AG04450 (cell line): Measurements from ENCODE around the gene SEZ6L2. TPM values are rescaled to one million over a fixed set of nuclear protein-coding genes. Genes with fewer than 3 reads are reported as not detected.
"Not testable (repeated sequence)": the region's sequence is repeated elsewhere in the genome, so short reads cannot be mapped to it uniquely, and the experiment has no call there.

Source experiments
- CTCF ChIA-PET: fragments of 300-600, 350-600 bp; formaldehyde crosslinking; extraction: SDS; loops from one replicate; lab custom pipeline; 2022; ENCODE audit warnings: antibody characterized with exemption, inconsistent platforms; lab: Charles Lee
- POLR2A ChIA-PET: fragments of 350-600 bp; formaldehyde crosslinking; extraction: SDS; loops from one replicate; lab custom pipeline; 2021; ENCODE audit warnings: antibody characterized with exemption, inconsistent platforms; lab: Yijun Ruan, JAX
- DNase-seq: peaks from one replicate; pipeline ENCODE4 v3.0.0-alpha.2; 2011; ENCODE audit warnings: low read depth, low spot score
- H3K27ac ChIP-seq: one replicate; pipeline ENCODE4 v1.5.1; 2012; ENCODE audit warnings: low read depth, low read length, control low read depth
- H3K27me3 ChIP-seq: one replicate; pipeline ENCODE4 v1.6.0; 2012; ENCODE audit warnings: low read length; ENCODE audit not compliant: control insufficient read depth, insufficient read depth
- H3K4me3 ChIP-seq: 2 replicates; pipeline ENCODE4 v1.5.1; 2011; ENCODE audit warnings: mild to moderate bottlenecking, low read depth, low read length, control low read depth
- H3K9me3 ChIP-seq: 2 replicates; pipeline ENCODE4 v1.5.1; 2012; ENCODE audit warnings: low read length; ENCODE audit not compliant: control insufficient read depth, insufficient read depth
- CTCF ChIP-seq: IDR thresholded peaks from 2 replicates; pipeline ENCODE4 v1.5.1; 2011; ENCODE audit warnings: low read depth, low read length, control low read depth, inconsistent platforms
- polyA plus RNA-seq: library from polyadenylated mRNA; depleted of rRNA; stranded (reverse); fragments of >200 nt; gene quantifications from 2 replicates; pipeline ENCODE4 v1.2.3, GENCODE V29; 2011

SEZ6L2 gene
- polyA plus RNA-seq, 1 experiment: 5.0 TPM

DNA sequence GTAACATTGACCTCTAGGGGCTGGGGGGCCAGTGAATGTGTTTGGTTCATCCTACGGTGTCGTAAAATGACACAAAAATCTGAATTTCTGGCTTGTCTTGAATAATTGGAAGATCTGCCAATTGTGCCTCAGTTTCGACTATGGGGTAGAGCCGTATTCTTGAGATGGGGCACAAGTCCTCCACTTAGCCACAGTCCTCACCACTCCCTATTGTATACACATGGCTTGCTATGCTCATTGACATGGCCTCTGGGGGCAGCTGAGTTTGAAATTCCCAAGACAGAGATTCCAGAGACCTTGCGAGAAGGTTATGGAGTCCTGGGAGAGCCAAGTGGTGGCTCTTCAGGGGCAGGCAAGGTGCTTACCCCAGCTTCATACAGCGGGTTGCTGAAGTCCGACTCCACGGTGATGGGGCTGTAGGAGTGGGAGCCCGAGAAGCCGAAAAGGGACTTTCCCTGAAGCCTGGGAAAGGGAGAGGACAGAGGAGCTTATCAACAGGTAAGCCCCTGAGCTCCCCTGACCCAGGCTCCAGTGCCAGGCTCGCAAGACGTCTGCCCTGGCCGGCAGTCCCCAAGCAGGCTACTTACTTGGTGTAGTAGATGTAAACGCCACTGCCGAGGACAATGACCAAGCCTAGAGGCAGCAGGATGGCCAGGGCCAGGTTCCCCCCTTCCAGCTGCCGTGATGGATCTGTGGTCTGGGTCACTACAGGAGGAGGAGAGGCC, 27.4 kb downstream of the SEZ6L2 start:
- DNase-seq: no peak
- TF ChIP-seq CTCF: no peak
- Histone ChIP-seq H3K4me3 (no peak overlapping the region), H3K27ac (no peak overlapping the region), H3K9me3 (peaks cover 3% of the 10 kb centered on the region; the same call in 1 of the 2 replicates), H3K27me3 (peaks cover 19% of the 10 kb centered on the region)
- ChIA-PET POLR2A (no interaction called here), CTCF (no interaction called here)

DNA sequence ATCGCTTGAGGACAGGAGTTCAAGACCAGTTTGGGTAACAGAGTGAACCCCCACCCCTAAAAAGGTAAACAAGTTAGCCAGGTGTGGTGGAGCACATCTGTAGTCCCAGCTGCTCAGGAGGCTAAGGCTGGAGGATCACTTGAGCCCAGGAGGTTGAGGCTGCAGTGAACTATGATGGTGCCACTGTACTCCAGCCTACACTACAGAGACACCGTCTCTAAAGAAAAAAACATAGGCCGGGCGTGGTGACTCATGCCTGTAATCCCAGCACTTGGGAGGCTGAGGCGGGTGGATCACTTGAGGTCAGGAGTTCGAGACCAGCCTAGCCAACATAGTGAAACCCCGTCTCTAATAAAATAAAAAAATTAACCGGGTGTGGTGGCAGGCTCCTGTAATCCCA, 30.3 kb downstream of the SEZ6L2 start:
- not testable (repeated sequence) for DNase-seq, H3K9me3 ChIP-seq, H3K4me3 ChIP-seq, H3K27me3 ChIP-seq, H3K27ac ChIP-seq
- ChIA-PET CTCF (interaction anchor here (0.6 to 0.7 kb wide), 2 partner anchors 21 to 30 kb away, joined by 3 to 4 read pairs; no protein-coding TSS in a partner anchor), POLR2A (interaction anchor here (0.6 kb wide), 2 partner anchors 32 to 52 kb away, joined by 5 to 10 read pairs; no protein-coding TSS in a partner anchor)

- no peak for TF ChIP-seq CTCF
- CTCF ChIA-PET: interaction anchor here (0.6 to 0.7 kb wide), 3 partner anchors 20 to 244 kb away, joined by 3 to 4 read pairs (median 3); no protein-coding TSS in a partner anchor
- no peak overlapping the region for H3K4me3 ChIP-seq
- POLR2A ChIA-PET: interaction anchor here (0.6 kb wide), 1 partner anchor 51 kb away, joined by 10 read pairs; no protein-coding TSS in a partner anchor
- H3K27ac ChIP-seq: no peak overlapping the region
- no peaks in the 10 kb centered on the region for H3K27me3 ChIP-seq
- no peaks in the 10 kb centered on the region; the same call in 1 of the 2 replicates for H3K9me3 ChIP-seq
- no peak for DNase-seq
These were observed 30.8 kb downstream of the SEZ6L2 start for GRCh38 chr16:29868396-29869009.

GRCh38 chr16:29864205-29864604, 35.1 kb downstream of the SEZ6L2 start:
- Histone ChIP-seq H3K4me3 (no peak overlapping the region), H3K27ac (no peak overlapping the region), H3K9me3 (no peaks in the 10 kb centered on the region; the same call in 1 of the 2 replicates), H3K27me3 (no peaks in the 10 kb centered on the region)
- ChIA-PET CTCF (interaction anchor here (0.6 to 1.6 kb wide), 3 partner anchors 10 to 1041 kb away, joined by 3 to 5 read pairs (median 4); partner anchors contain the start of gene ATXN2L), POLR2A (no interaction called here)
- no peak for TF ChIP-seq CTCF
- DNase-seq: no peak

DNA sequence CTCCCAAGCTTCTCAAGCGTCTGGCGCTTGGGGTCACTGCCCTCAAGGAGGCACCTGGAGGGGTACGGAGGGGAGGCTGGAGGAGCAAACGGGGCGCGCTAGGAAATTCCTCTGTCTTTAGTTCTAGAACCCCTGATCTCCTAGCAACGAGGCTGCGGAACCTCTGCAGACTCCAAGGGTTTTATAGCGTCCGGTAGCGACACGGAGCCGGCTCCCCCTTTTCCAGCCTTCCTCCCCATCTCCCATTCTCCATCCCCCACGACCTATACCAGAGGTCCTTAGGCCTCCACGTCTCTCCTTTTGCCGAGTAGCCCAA, 35.7 kb downstream of the SEZ6L2 start:
- H3K27ac ChIP-seq: peak overlapping the region; percentile 92
- POLR2A ChIA-PET: interaction anchor here (1.1 to 1.2 kb wide), 2 partner anchors 36 to 110 kb away, joined by 3 to 5 read pairs; partner anchors contain the start of gene TAOK2

More for the DNA sequence above, 35.7 kb downstream of the SEZ6L2 start:
- DNase-seq: no peak
- TF ChIP-seq CTCF: no peak
- H3K9me3 ChIP-seq: no peaks in the 10 kb centered on the region; the same call in 1 of the 2 replicates
- CTCF ChIA-PET: interaction anchor here (0.5 to 1.6 kb wide), 3 partner anchors 11 to 132 kb away, joined by 3 read pairs; partner anchors contain the start of gene HIRIP3
- H3K27me3 ChIP-seq: no peaks in the 10 kb centered on the region
- H3K4me3 ChIP-seq: peak overlapping the region; percentile 45
